Fibroblast of upper back skin (primary cell): ENCODE data around the gene PCCA.
"Not testable (repeated sequence)": the region's sequence is repeated elsewhere in the genome, so short reads cannot be mapped to it uniquely, and the experiment has no call there.

Experiments used
- DNase-seq: peaks from one replicate; pipeline ENCODE4 v3.0.0-alpha.2; 2013

The PCCA gene

GRCh38 chr13:100088644-100089464 is at the start of gene PCCA:
Gene PCCA, plus strand, starts transcription at chr13:100089093. Its CDS starts 28 bp downstream, at chr13:100089121.
- peak; percentile 92 for DNase-seq

DNA sequence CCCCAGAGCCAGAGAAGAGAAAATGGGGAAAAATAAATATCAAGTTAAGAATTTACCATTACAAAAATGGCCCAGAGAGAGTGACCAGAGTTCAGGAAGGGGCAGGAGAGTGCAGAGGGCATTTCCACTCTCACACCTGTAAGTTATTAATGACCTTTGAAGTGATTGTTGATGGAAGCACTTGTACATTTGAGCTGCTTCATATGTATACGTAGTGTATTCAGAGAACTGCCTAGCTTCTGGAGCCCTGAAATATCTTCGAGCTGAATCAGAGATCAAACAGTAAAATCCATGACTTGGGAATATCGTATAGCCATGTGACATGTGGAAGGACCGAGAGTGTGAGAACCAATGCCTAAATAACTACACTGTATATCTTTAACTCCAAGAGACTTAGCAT is 49.2 kb upstream of the PCCA start:
- DNase-seq = peak; percentile 25

- no peak for DNase-seq
Measured at GRCh38 chr13:100040196-100040595, 48.7 kb upstream of the PCCA start.

- DNase-seq = no peak
Measured at GRCh38 chr13:100044936-100045335, 44.0 kb upstream of the PCCA start.

GRCh38 chr13:100045355-100045754 is 43.5 kb upstream of the PCCA start:
- no peak for DNase-seq

DNA sequence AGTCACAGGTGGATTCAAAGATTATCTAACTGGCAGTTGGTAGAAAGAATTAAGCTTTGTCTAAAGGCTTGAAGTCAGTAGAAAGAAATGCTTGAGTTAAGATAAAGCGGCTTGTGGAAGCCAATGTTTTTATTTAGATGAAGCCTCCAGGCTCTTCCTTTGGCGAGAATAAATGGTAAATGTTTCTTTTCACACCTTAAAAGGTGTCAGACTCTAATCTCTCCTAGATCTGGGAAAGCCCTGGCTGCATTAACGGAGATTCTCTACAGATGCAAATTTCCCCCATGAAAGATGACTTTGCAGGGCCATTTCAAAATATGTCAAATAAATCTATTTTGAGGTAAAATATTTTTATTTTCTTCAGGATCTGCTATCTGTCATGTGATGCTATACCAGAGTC is 37.8 kb upstream of the PCCA start:
- DNase-seq = no peak

GRCh38 chr13:100059827-100060226 is 29.1 kb upstream of the PCCA start:
- DNase-seq = no peak

- DNase-seq = peak; percentile 6
Measured at GRCh38 chr13:100063333-100063732, 25.6 kb upstream of the PCCA start.

DNA sequence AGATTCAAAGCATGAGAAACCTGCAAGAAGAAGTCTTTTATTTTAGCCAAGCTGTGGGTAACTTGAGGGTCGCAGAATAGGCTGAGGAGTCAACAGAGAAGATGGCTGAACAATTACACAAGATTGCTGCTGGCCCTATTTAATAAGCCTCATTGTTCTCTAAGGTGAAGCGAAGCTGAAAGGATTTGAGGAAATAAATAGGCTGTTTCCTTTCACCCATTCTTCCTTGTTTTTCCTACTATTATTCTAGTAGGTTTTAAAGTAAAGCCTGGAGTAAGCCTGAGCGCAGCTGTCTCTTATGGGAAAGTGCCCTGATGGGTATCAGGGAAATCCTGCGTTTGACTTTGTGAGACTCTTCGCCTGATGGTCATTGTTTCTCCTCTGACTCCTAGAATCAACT is 25.0 kb upstream of the PCCA start:
- DNase-seq = no peak

GRCh38 chr13:100068133-100068931 is 20.6 kb upstream of the PCCA start:
- no peak for DNase-seq

DNA sequence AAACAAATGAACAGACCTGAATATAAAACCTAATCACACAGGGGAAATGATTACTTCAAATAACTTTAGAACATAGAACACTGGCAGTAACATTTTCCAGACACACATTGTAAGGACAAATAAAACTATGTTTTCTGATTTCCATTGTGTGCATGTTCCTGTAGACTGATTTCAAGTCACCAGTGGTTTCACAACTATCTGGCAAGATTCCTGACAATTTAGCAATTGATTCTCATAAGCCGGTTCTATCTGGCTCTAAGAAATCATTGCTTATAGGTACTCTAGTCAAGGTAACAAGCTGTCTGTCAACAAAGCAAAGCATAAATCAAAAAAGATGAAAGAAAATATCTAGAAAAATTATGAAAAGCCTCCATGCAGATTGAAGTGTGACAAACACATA is 19.6 kb upstream of the PCCA start:
- DNase-seq = no peak

DNA sequence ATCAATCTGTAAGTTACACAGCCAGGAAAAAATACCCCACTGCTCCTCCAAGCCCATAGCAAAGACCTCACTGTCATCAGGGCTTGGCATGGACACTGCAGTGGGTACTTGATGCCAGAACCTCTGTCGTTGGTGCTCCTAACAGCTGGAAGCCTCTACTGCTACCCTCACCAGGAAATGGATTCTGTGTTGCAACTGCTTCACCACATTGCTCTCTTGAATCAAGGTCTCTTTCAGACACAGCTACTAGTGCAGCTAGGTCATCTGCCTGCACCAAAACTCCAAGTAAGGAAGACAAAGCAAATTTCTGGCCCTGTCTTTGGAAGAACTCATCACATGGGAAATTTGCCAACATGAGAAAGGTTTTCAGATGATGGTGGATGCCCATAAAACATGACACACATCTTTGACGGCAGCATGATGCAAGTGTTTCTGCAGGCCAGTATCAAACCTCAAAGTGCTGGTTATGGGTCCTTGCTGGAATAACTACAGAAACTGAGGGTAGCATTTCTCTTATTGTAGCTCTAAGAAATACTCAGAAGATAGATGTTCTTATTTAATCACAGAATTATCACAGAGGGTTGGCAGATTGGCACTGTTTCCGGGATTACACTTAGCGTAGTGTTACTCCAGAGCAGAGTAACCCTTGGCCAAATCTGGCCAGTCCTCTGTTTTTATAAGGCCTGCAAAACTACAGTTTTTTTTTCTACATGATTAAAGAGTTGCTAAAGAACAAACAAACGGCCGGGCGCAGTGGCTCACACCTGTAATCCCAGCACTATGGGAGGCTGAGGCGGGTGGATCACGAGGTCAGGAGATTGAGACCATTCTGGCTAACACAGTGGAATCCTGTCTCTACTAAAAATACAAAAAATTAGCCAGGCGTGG is 12.9 kb upstream of the PCCA start:
- DNase-seq = no peak

DNA sequence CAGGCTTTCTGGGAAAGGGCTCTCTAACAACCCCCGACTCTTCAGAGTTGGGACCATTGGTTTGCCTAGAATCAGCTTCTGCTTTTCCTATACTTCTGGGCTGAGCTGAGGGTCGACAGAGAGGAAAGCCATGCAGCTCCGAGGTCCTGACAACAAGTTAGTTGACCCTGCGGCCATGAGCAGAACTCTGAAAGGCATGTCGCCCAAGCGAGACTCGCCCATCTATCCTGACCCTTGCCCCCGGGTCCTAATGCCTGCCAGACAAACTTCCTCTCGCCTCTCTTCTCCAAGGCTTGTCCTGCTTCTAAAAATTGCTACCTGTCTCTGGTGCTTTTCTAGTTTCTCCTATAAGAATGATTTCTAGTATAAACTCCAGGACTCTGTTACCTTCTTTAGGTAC is 9.9 kb upstream of the PCCA start:
- DNase-seq = not testable (repeated sequence)

DNA sequence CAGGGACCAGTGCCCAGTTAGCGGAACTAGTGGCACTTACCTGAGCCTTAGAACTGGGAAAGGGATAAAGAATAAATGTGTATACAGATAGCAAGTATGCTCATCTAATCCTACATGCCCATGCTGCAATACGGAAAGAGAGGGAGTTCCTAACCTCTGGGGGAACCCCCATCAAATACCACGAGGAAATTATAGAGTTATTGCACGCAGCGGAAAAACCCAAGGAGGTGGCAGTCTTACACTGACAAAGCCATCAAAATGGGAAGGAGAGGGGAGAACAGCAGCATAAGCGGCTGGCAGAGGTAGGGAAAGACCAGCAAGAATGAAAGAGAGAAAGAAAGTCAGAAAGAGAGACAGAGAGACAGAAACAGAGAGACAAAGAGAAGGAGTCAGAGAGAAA is 5.5 kb upstream of the PCCA start:
- not testable (repeated sequence) for DNase-seq

- no peak for DNase-seq
Measured at GRCh38 chr13:100088273-100088643, 635 bp upstream of the PCCA start.

- no peak for DNase-seq
Measured at GRCh38 chr13:100089465-100090032, 656 bp downstream of the PCCA start.

DNA sequence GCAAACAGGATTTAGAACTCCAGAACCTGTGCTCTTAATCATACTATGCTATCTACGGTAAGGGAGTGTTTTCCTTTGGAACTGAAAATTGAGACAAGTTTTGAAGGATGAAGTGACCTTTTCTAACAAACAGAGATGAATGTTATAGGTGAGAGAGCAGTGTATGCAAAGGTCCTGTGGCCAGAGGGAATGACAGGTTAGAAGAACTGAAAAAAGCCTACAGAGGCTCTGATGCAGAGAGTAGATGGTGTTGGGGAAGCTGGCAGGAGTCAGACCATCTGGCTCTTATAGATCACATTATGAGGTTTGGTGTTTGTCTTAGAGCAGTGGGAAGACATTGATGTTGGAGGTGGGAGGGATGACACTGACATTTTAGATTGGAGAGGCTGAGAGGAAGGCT is 2.0 kb downstream of the PCCA start:
- no peak for DNase-seq

DNA sequence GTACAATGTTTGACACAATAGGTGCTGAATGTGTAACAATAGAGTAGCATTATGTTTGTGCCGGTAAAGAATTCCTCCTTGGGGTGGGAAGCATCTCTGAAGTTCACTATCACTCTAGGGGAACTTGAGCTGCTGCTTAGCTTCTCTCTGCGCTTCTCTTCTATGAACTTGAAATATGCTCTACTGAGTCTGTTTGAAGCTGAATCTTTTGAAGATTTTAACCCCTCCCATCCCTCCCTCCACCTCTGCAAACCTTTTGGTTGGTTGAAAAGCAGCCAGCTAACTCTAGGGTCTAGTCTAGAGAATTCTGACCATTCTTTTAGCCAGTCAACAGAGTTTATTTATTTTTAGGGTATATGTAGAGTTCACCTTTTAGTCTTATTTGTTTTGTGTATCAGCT is 2.5 kb downstream of the PCCA start:
- no peak for DNase-seq

DNA sequence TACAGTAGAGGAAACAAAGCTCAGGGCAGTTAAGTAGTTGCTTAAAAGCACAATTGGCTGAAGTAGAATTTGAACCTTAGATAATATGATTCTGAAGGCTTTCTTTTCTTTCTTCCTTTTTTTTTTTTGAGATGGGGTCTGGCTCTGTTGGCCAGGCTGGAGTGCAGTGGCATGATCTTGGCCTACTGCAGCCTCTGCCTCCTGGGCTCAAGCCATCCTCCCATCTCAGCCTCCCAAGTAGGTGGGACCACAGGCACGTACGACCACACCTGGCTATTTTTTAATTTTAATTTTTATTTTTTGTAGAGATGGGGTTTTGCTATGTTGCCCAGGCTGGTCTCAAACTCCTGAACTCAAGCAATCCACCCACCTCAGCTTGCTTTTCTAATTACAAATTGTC is 3.4 kb downstream of the PCCA start:
- not testable (repeated sequence) for DNase-seq

DNA sequence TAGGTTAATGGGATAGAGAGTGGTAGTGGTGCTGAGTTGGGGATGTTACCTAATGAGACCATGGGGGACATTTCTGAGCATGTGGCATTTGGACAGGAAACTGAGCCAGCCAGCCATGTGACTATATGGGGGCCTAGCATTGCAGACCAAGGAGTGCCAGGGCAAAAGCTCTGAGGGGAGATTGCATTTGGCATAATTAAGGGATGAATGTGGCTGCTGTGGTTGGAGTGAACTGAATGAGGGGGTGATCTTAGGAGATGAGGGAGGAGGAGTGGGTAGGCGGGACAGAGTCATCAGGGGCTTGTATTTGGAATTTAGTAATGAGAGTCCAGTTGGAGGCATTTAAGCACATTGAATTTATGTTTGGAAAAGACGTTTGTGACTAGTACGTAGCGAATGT is 6.6 kb downstream of the PCCA start:
- no peak for DNase-seq

- no peak for DNase-seq
Measured at GRCh38 chr13:100096526-100096925, 7.6 kb downstream of the PCCA start.

GRCh38 chr13:100097821-100098220 is 8.9 kb downstream of the PCCA start:
- no peak for DNase-seq
